OCI-LY7 (cell line): ENCODE results near the gene VKORC1L1. TPM values are rescaled to one million over a fixed set of nuclear protein-coding genes. Genes with fewer than 3 reads are reported as not detected.

Experiments used
- BruUV-seq: library from RNA; stranded (reverse); fragments of 400-500 nt; replicated peaks from 2 replicates; lab custom pipeline; 2021; lab: Mats Ljungman, UMichigan
- CTCF ChIA-PET: fragments of 300-600 bp; sonication (Branson Sonifier 250); formaldehyde crosslinking; loops from one replicate; lab custom pipeline; 2022; ENCODE audit warnings: antibody characterized with exemption; ENCODE audit not compliant: unreplicated experiment; lab: Charles Lee
- POLR2A ChIA-PET: fragments of 300-600 bp; sonication (Branson Sonifier 250); formaldehyde crosslinking; loops from one replicate; lab custom pipeline; 2022; ENCODE audit warnings: antibody characterized with exemption; lab: Charles Lee
- DNase-seq: peaks from one replicate; pipeline ENCODE4 v3.0.0-alpha.2; 2015; ENCODE audit warnings: low spot score
- H2AFZ ChIP-seq: fragments of 200-600 bp; sonication (generic), shearing (Covaris generic); 2 replicates; pipeline ENCODE4 v1.6.1; 2014; ENCODE audit warnings: mild to moderate bottlenecking, antibody characterized with exemption, low read length, moderate library complexity
- H3K27ac ChIP-seq: fragments of 200-600 bp; sonication (generic); 2 replicates; pipeline ENCODE4 v1.5.1; 2014; ENCODE audit warnings: mixed run types, low read depth, mild to moderate bottlenecking, moderate library complexity, low read length, inconsistent platforms; ENCODE audit not compliant: poor library complexity, severe bottlenecking
- H3K36me3 ChIP-seq: fragments of 200-600 bp; sonication (generic); 2 replicates; pipeline ENCODE4 v1.6.1; 2014; ENCODE audit warnings: mild to moderate bottlenecking, antibody characterized with exemption, low read length, moderate library complexity, mixed read lengths; ENCODE audit not compliant: insufficient read depth
- H3K4me1 ChIP-seq: fragments of 200-600 bp; sonication (generic); 2 replicates; pipeline ENCODE4 v1.5.1; 2014; ENCODE audit warnings: mild to moderate bottlenecking, low read length; ENCODE audit not compliant: insufficient read depth, poor library complexity, severe bottlenecking
- H3K4me2 ChIP-seq: fragments of 200-600 bp; sonication (generic); 2 replicates; pipeline ENCODE4 v1.6.1; 2014; ENCODE audit warnings: mild to moderate bottlenecking, low read length
- H3K4me3 ChIP-seq: fragments of 200-600 bp; sonication (generic); 2 replicates; pipeline ENCODE4 v1.5.1; 2014; ENCODE audit warnings: mild to moderate bottlenecking, low read depth, low read length; ENCODE audit not compliant: poor library complexity, severe bottlenecking
- H3K79me2 ChIP-seq: fragments of 200-600 bp; sonication (generic); 2 replicates; pipeline ENCODE4 v1.6.1; 2016; ENCODE audit warnings: low read depth, mild to moderate bottlenecking, low read length, moderate library complexity, mixed read lengths; ENCODE audit not compliant: insufficient read depth
- H3K9me2 ChIP-seq: fragments of 200-600 bp; sonication (generic); 2 replicates; pipeline ENCODE4 v1.6.1; 2016; ENCODE audit warnings: mild to moderate bottlenecking, low read length, mixed read lengths; ENCODE audit not compliant: insufficient read depth
- H3K9me3 ChIP-seq: fragments of 200-600 bp; sonication (generic); 2 replicates; pipeline ENCODE4 v1.6.1; 2014; ENCODE audit warnings: mild to moderate bottlenecking, mixed run types, low read length, mixed read lengths
- H4K20me1 ChIP-seq: fragments of 200-600 bp; sonication (generic); 2 replicates; pipeline ENCODE4 v1.6.1; 2014; ENCODE audit warnings: mild to moderate bottlenecking, antibody characterized with exemption, low read length, moderate library complexity, mixed read lengths; ENCODE audit not compliant: insufficient read depth
- CTCF ChIP-seq: fragments of 200-600 bp; sonication (generic); conservative IDR thresholded peaks from 2 replicates; pipeline ENCODE4 v1.5.1; 2014; ENCODE audit warnings: mild to moderate bottlenecking, antibody characterized with exemption, low read length, moderate library complexity, mixed read lengths
- EZH2phosphoT487 ChIP-seq: fragments of 200-600 bp; sonication (generic); IDR thresholded peaks from 2 replicates; pipeline ENCODE4 v1.6.1; 2018; ENCODE audit warnings: low read depth, borderline replicate concordance, mild to moderate bottlenecking, mixed run types, antibody characterized with exemption, low read length, moderate library complexity, mixed read lengths
- intact Hi-C: fragments of 100-400 bp; cut with micrococcal nuclease; formaldehyde crosslinking; loops from one replicate; pipeline ENCODE4 v1.10.0; 2022; ENCODE audit not compliant: unreplicated experiment
- total RNA-seq, 2 experiments: library from RNA; depleted of rRNA in 1 of 2; stranded (reverse); fragments of >200 nt in 1 of 2; shearing (Covaris generic) in 1 of 2; gene quantifications; 2 replicates each; pipeline ENCODE4 v1.2.3, GENCODE V29; 2014 to 2022

The VKORC1L1 gene
- total RNA-seq, 2 experiments from 2014 or later: 17.4 to 31.9 TPM

DNA sequence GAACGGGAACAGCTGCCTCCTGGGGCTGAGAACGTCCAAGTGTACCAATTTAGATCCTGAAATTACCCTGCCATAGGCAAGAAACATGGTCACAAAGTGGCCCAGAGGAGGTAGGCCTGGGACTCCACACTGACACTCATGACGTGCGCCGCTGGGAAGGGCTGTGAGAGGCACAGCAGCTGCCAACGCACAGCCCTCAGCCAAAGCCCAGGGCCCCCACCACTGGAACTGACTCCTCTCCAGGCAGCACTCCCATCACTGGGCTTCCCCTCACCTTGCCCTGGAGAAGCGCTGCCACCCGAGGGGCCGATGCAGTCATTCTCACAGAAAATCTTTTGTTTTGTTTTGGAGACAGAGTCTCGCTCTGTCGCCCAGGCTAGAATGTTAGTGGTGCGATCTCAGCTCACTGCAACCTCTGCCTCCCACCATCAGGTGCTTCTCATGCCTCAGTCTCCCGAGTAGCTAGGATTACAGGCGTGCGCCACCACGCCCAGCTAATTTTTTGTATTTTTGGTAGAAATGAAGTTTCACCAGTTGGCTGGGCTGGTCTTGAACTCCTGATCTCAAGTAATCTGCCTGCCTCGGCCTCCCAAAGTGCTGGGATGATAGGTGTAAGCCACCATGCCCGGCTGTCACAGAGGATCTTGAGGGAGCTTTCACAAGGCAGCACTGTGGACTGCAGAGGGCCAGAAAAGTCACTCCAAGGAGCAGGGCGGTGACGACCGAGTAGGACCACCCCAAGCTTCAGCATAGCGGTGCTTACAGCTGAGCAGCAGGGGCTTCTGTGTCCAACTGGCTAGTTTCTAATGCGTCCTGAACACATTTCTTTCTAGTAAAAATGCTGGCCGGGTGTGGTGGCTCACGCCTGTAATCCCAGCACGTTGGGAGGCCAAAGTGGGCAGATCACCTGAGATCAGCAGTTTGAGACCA is 95.6 kb downstream of the VKORC1L1 start:
- no peak for TF ChIP-seq CTCF
- TF ChIP-seq EZH2phosphoT487: no peak
- no peaks in the 10 kb centered on the region for H4K20me1 ChIP-seq
- H3K4me1 ChIP-seq: no peaks in the 10 kb centered on the region
- peaks cover 99% of the 10 kb centered on the region for H3K36me3 ChIP-seq
- no peak overlapping the region for H3K4me2 ChIP-seq
- no peaks in the 10 kb centered on the region for H3K9me2 ChIP-seq
- H2AFZ ChIP-seq: no peak overlapping the region
- POLR2A ChIA-PET: no interaction called here
- no peaks in the 10 kb centered on the region for H3K9me3 ChIP-seq
- H3K27ac ChIP-seq: no peak overlapping the region
- H3K4me3 ChIP-seq: no peak overlapping the region
- intact Hi-C loops: no loop called here
- no peaks in the 10 kb centered on the region for H3K79me2 ChIP-seq
- no peak for DNase-seq
- CTCF ChIA-PET: no interaction called here
- BruUV-seq: no TSS peak

DNA sequence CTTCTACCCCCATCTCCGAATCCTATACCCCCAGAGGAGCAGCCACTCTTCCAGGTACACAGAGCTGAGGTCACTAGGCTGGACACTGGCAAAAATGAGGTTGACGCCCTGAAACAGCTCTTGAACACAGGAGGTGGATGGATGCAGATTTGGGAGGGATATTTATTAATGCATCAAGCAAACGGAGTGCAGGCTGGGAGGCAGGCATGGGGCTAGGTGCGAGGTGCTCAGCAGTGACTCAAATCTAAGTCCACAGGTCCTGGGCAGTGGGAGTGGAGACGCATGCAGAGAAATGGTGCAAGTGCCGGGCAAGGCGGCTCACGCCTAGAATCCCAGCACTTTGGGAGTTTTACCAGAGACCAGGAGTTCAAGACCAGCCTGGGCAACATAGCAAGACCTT is 98.1 kb downstream of the VKORC1L1 start:
- TF ChIP-seq CTCF (no peak), EZH2phosphoT487 (no peak)
- POLR2A ChIA-PET: interaction anchor here (0.5 to 0.6 kb wide), 2 partner anchors 18 to 348 kb away, joined by 3 to 4 read pairs; no protein-coding TSS in a partner anchor
- H3K9me2 ChIP-seq: no peaks in the 10 kb centered on the region
- H3K4me3 ChIP-seq: no peak overlapping the region
- H2AFZ ChIP-seq: no peak overlapping the region
- intact Hi-C loops: no loop called here
- DNase-seq: no peak
- no peaks in the 10 kb centered on the region for H3K79me2 ChIP-seq
- H3K4me1 ChIP-seq: no peaks in the 10 kb centered on the region
- H4K20me1 ChIP-seq: no peaks in the 10 kb centered on the region
- H3K9me3 ChIP-seq: no peaks in the 10 kb centered on the region
- no TSS peak for BruUV-seq
- no peak overlapping the region for H3K27ac ChIP-seq
- H3K36me3 ChIP-seq: peaks cover 99% of the 10 kb centered on the region
- CTCF ChIA-PET: no interaction called here
- no peak overlapping the region for H3K4me2 ChIP-seq

DNA sequence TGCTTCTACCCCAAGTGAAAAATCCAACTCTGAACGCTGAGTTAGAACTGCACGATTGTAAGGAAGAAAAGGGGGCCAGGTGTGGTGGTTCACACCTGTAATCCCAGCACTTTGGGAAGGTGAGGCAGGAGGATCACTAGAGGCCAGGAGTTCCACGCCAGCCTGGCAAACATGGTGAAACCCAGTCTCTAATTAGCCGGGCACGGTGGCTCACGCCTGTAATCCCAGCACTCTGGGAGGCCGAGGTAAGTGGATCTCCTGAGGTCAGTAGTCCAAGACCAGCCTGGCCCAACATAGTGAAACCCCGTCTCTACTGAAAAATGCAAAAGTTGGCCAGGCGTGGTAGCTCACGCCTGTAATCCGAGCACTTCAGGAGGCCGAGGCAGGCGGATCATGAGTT is 100.1 kb downstream of the VKORC1L1 start:
- Histone ChIP-seq H3K27ac (no peak overlapping the region), H3K4me1 (no peaks in the 10 kb centered on the region), H2AFZ (no peak overlapping the region), H3K9me2 (no peaks in the 10 kb centered on the region), H4K20me1 (no peaks in the 10 kb centered on the region), H3K36me3 (peaks cover 92% of the 10 kb centered on the region), H3K9me3 (no peaks in the 10 kb centered on the region), H3K4me2 (no peak overlapping the region), H3K4me3 (no peak overlapping the region), H3K79me2 (no peaks in the 10 kb centered on the region)
- BruUV-seq: no TSS peak
- POLR2A ChIA-PET: interaction anchor here (0.8 kb wide), 1 partner anchor 11 kb away, joined by 3 read pairs; no protein-coding TSS in a partner anchor
- TF ChIP-seq EZH2phosphoT487 (no peak), CTCF (no peak)
- no peak for DNase-seq
- intact Hi-C loops: no loop called here
- CTCF ChIA-PET: no interaction called here
